A673 (cell line): ENCODE measurements around the gene TMEM35B. TPM values are rescaled to one million over a fixed set of nuclear protein-coding genes. Genes with fewer than 3 reads are reported as not detected.
"Not testable (repeated sequence)": the region's sequence is repeated elsewhere in the genome, so short reads cannot be mapped to it uniquely, and the experiment has no call there.

ENCODE experiments used
- BruUV-seq: library from RNA; stranded (reverse); fragments of 400-500 nt; replicated peaks from 2 replicates; lab custom pipeline; 2021; lab: Mats Ljungman, UMichigan
- CTCF ChIA-PET: fragments of 300-600 bp; sonication (Branson Sonifier 250); formaldehyde crosslinking; loops from one replicate; lab custom pipeline; 2022; ENCODE audit warnings: antibody characterized with exemption; lab: Charles Lee
- POLR2A ChIA-PET: fragments of 300-600 bp; sonication (Branson Sonifier 250); formaldehyde crosslinking; loops from one replicate; lab custom pipeline; 2022; ENCODE audit warnings: antibody characterized with exemption; ENCODE audit not compliant: low non-redundant PET; lab: Charles Lee
- DNase-seq: peaks from one replicate; pipeline ENCODE4 v3.0.0-alpha.2; 2015; ENCODE audit warnings: low spot score
- H3K27ac ChIP-seq: fragments of 200-600 bp; sonication (generic); 2 replicates; pipeline ENCODE4 v1.5.1; 2016; ENCODE audit warnings: mixed run types, low read depth, mild to moderate bottlenecking, mixed read lengths, antibody characterized with exemption, low read length; ENCODE audit not compliant: poor library complexity, severe bottlenecking
- H3K27me3 ChIP-seq: fragments of 200-600 bp; sonication (generic); replicated peaks from 2 replicates; pipeline ENCODE4 v1.6.1; 2017; ENCODE audit warnings: mixed run types, low read depth, mild to moderate bottlenecking, mixed read lengths, antibody characterized with exemption, low read length; ENCODE audit not compliant: insufficient read depth, poor library complexity
- H3K36me3 ChIP-seq: fragments of 200-600 bp; sonication (generic); 2 replicates; pipeline ENCODE4 v1.6.1; 2016; ENCODE audit warnings: mixed run types, mild to moderate bottlenecking, mixed read lengths, antibody characterized with exemption, low read length; ENCODE audit not compliant: insufficient read depth, poor library complexity, severe bottlenecking
- H3K4me1 ChIP-seq: fragments of 200-600 bp; sonication (generic); 2 replicates; pipeline ENCODE4 v1.6.1; 2017; ENCODE audit warnings: mixed run types, mild to moderate bottlenecking, mixed read lengths, antibody characterized with exemption, low read length; ENCODE audit not compliant: insufficient read depth, poor library complexity, severe bottlenecking
- H3K4me3 ChIP-seq: fragments of 200-600 bp; sonication (generic); 2 replicates; pipeline ENCODE4 v1.5.1; 2016; ENCODE audit warnings: low read depth, mixed run types, mild to moderate bottlenecking, mixed read lengths, low read length; ENCODE audit not compliant: poor library complexity, severe bottlenecking
- H3K9me3 ChIP-seq: fragments of 200-600 bp; sonication (generic); 2 replicates; pipeline ENCODE4 v1.6.1; 2016; ENCODE audit warnings: mixed run types, low read depth, mild to moderate bottlenecking, mixed read lengths, antibody characterized with exemption, low read length; ENCODE audit not compliant: poor library complexity, severe bottlenecking
- EZH2 ChIP-seq: fragments of 200-600 bp; sonication (generic); IDR thresholded peaks from 2 replicates; pipeline ENCODE4 v1.6.1; 2017; ENCODE audit warnings: borderline replicate concordance, low read depth, mild to moderate bottlenecking, mixed read lengths, antibody characterized with exemption, low read length; ENCODE audit not compliant: poor library complexity, severe bottlenecking
- intact Hi-C: fragments of 100-400 bp; cut with micrococcal nuclease; formaldehyde crosslinking; loops from one replicate; pipeline ENCODE4 v1.10.0; 2022; ENCODE audit not compliant: unreplicated experiment
- total RNA-seq: library from RNA; stranded (reverse); gene quantifications from 2 replicates; pipeline ENCODE4 v1.2.3, GENCODE V29; 2021
- TF ChIP-seq, protein P1 (sequence below): fragments of 300-800, 200-600 bp; sonication (generic); conservative IDR thresholded peaks from 2 replicates; pipeline ENCODE4 v1.5.1; 2017; ENCODE audit warnings: low read depth, mild to moderate bottlenecking, antibody characterized with exemption, low read length, moderate library complexity, mixed read lengths

The TMEM35B gene
- total RNA-seq, 1 experiment from 2014 or later: 10.6 TPM

DNA sequence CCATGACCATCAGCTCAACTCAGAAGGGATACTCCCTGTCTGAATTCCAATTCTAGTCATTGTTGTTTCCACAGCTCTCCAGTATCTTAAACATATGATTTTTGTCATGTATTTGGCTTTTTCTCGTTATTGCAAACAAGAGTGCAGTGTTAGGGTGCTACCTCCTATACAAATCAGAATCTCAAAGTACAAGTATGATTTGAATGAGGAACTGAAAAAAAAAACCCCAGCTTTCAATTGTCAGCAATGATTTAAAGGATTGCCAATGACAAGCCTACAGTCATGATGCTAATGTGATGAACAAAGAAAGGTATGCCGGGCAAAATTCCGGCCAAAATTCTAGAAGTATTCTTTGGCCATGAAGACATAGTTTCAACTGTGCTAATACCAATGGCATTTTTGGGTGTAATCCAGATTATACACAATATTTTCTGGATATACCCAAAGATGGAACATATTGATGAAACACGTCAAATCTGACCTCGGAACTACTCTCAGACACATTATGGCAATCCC, 14.9 kb downstream of the TMEM35B start:
- H3K36me3 ChIP-seq: no peaks in the 10 kb centered on the region
- ChIA-PET CTCF (no interaction called here), POLR2A (no interaction called here)
- no peak overlapping the region for H3K27ac ChIP-seq
- intact Hi-C loops: no loop called here
- no peak overlapping the region for H3K4me3 ChIP-seq
- TF ChIP-seq EZH2: no peak
- TF ChIP-seq, protein P1, sequence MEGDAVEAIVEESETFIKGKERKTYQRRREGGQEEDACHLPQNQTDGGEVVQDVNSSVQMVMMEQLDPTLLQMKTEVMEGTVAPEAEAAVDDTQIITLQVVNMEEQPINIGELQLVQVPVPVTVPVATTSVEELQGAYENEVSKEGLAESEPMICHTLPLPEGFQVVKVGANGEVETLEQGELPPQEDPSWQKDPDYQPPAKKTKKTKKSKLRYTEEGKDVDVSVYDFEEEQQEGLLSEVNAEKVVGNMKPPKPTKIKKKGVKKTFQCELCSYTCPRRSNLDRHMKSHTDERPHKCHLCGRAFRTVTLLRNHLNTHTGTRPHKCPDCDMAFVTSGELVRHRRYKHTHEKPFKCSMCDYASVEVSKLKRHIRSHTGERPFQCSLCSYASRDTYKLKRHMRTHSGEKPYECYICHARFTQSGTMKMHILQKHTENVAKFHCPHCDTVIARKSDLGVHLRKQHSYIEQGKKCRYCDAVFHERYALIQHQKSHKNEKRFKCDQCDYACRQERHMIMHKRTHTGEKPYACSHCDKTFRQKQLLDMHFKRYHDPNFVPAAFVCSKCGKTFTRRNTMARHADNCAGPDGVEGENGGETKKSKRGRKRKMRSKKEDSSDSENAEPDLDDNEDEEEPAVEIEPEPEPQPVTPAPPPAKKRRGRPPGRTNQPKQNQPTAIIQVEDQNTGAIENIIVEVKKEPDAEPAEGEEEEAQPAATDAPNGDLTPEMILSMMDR: no peak
- no peak for DNase-seq
- H3K9me3 ChIP-seq: peaks cover 3% of the 10 kb centered on the region
- no TSS peak for BruUV-seq
- no peaks in the 10 kb centered on the region for H3K27me3 ChIP-seq
- H3K4me1 ChIP-seq: no peaks in the 10 kb centered on the region

DNA sequence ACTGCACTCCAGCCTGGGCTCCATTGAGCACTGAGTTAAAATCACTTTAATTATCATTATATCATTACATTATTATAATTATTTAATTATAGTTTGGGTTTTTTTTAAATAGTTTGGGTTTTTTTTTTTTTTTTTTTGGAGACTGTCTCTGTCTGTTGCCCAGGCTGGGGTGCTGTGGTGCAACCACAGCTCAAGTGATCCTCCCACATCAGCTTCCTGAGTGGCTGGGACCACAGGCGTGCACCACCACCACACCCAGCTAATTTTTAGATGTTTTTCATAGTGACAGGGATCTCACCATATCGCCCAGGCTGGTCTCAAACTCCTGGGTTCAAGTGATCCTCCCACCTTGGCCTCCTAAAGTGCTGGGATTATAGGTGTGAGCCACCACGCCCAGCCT, 16.9 kb downstream of the TMEM35B start:
- CTCF ChIA-PET, H3K27me3 ChIP-seq, DNase-seq, BruUV-seq, H3K9me3 ChIP-seq, H3K27ac ChIP-seq, POLR2A ChIA-PET, H3K4me1 ChIP-seq, intact Hi-C loops, H3K4me3 ChIP-seq, H3K36me3 ChIP-seq: not testable (repeated sequence)

DNA sequence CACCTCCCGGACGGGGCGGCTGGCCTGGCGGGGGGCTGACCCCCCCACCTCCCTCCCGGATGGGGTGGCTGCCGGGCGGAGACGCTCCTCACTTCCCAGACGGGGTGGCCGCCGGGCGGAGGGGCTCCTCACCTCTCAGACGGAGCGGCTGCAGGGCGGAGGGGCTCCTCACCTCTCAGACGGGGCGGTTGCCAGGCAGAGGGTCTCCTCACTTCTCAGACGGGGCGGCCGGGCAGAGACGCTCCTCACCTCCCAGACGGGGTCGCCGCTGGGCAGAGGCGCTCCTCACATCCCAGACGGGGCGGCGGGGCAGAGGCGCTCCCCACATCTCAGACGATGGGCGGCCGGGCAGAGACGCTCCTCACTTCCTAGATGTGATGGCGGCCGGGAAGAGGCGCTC, 17.5 kb downstream of the TMEM35B start:
- intact Hi-C loops, H3K27me3 ChIP-seq, DNase-seq, POLR2A ChIA-PET, H3K9me3 ChIP-seq, H3K36me3 ChIP-seq, BruUV-seq, H3K4me1 ChIP-seq, H3K4me3 ChIP-seq, H3K27ac ChIP-seq, CTCF ChIA-PET: not testable (repeated sequence)

DNA sequence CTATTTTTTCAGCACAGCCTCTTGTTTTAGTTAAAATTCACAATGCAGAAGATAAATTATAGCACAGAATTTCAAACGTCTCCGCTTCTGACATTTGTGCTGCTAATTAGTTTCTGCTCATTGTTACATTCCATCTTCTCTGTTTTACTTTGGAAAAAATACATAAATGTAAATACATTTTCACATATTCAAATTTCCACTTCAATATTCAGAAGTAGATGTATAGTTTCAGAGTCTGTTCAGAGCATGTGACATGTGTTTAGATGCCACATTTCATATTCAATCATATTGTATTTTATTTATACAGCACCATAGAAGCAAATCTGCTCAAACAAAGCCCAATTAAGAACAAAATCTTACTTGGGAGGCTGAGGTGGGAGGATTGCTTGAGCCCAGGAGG, 19.6 kb downstream of the TMEM35B start:
- no peak overlapping the region for H3K27ac ChIP-seq
- ChIA-PET CTCF (no interaction called here), POLR2A (no interaction called here)
- TF ChIP-seq, protein P1: no peak
- DNase-seq: no peak
- no peaks in the 10 kb centered on the region for H3K36me3 ChIP-seq
- BruUV-seq: no TSS peak
- H3K9me3 ChIP-seq: peaks cover 3% of the 10 kb centered on the region
- no peaks in the 10 kb centered on the region for H3K4me1 ChIP-seq
- no peaks in the 10 kb centered on the region for H3K27me3 ChIP-seq
- intact Hi-C loops: no loop called here
- H3K4me3 ChIP-seq: no peak overlapping the region
